Vagina (tissue), 2 donors: Measurements from ENCODE around the gene TENM4.

Source experiments
- CTCF ChIP-seq, 3 experiments: fragments of 450-650 bp in 2 of 3; fragments of 200-600 bp in 1 of 3; sonication (generic) in 1 of 3; IDR thresholded peaks; one replicate each; pipeline ENCODE4 v1.5.1; 2017 to 2019; ENCODE audit warnings: antibody characterized with exemption in 3 of 3, mild to moderate bottlenecking in 2 of 3, moderate library complexity in 2 of 3
- POLR2A ChIP-seq, 2 donors: fragments of 450-650 bp; IDR thresholded peaks; one replicate each; pipeline ENCODE4 v1.6.1; 2017; ENCODE audit warnings: antibody characterized with exemption in 2 of 2, mild to moderate bottlenecking in 2 of 2, moderate library complexity in 2 of 2
- POLR2AphosphoS5 ChIP-seq, 2 donors: sonication (generic); formaldehyde crosslinking; IDR thresholded peaks; one replicate each; pipeline ENCODE4 v1.9.0; 2017; ENCODE audit warnings: antibody characterized with exemption in 2 of 2, mild to moderate bottlenecking in 2 of 2, low read depth in 1 of 2; ENCODE audit not compliant: insufficient read depth in 1 of 2

GRCh38 chr11:78812513-78813293 is 628.1 kb downstream of the TENM4 start:
- no peak for TF ChIP-seq CTCF (IDR thresholded peaks at IDR 0.05)
- TF ChIP-seq POLR2A (IDR thresholded peaks at IDR 0.05): no peak
- TF ChIP-seq POLR2AphosphoS5 (IDR thresholded peaks at IDR 0.05; ENCODE audit: insufficient read depth in 1 of 2, low read depth in 1 of 2): no peak
